NT2/D1 (cell line): Measurements from ENCODE around the gene EWSR1.

ENCODE experiments used
- SUZ12 ChIP-seq: IDR thresholded peaks from 2 replicates; pipeline ENCODE4 v1.6.1; 2011; ENCODE audit not compliant: insufficient read length, insufficient read depth; ENCODE audit errors: extremely low read depth
- YY1 ChIP-seq: IDR thresholded peaks from 2 replicates; pipeline ENCODE4 v1.6.1; 2011; ENCODE audit not compliant: insufficient read length, insufficient read depth
- ZNF274 ChIP-seq: IDR thresholded peaks from 2 replicates; pipeline ENCODE4 v1.6.1; 2011; ENCODE audit warnings: mild to moderate bottlenecking, low read depth, low read length

GRCh38 chr22:29312218-29313125 is 44.4 kb downstream of the EWSR1 start:
- TF ChIP-seq YY1, result no peak
- no peak for TF ChIP-seq ZNF274
- no peak for TF ChIP-seq SUZ12
